Measurements from ENCODE around the gene CDCP2.

Gene CDCP2

GRCh38 chr1:54152696-54153095, at the start of gene CDCP2:
CDCP2 (minus strand) TSS chr1:54153000; CDS start chr1:54152922, 78 bp downstream.
- DNase-seq (ENCODE audit: low spot score), result no peak

GRCh38 chr1:54200519-54200997, 47.8 kb upstream of the CDCP2 start:
- DNase-seq (ENCODE audit: low spot score), result no peak

- DNase-seq (ENCODE audit: low spot score), result peak; percentile 93
Observed at GRCh38 chr1:54199765-54200518, 47.1 kb upstream of the CDCP2 start, which contains the start of the genes CYB5RL and MRPL37. CYB5RL (minus strand) TSS chr1:54200030; CDS start chr1:54195616, 4,414 bp downstream. MRPL37 (plus strand) TSS chr1:54200167; CDS start chr1:54200244, 77 bp downstream.

GRCh38 chr1:54199151-54199764, 46.5 kb upstream of the CDCP2 start:
- DNase-seq (ENCODE audit: low spot score), result no peak

- DNase-seq (ENCODE audit: low spot score), result no peak
Observed at GRCh38 chr1:54193453-54193852, 40.7 kb upstream of the CDCP2 start.

- no peak for DNase-seq (ENCODE audit: low spot score)
Observed at GRCh38 chr1:54191525-54191924, 38.7 kb upstream of the CDCP2 start.

- DNase-seq (ENCODE audit: low spot score), result no peak
Observed at GRCh38 chr1:54190526-54190925, 37.7 kb upstream of the CDCP2 start.

GRCh38 chr1:54188291-54188690, 35.5 kb upstream of the CDCP2 start:
- no peak for DNase-seq (ENCODE audit: low spot score)

- no peak for DNase-seq (ENCODE audit: low spot score)
Observed at GRCh38 chr1:54186056-54186455, 33.3 kb upstream of the CDCP2 start.

GRCh38 chr1:54180701-54181360, 28.0 kb upstream of the CDCP2 start:
- no peak for DNase-seq (ENCODE audit: low spot score)

GRCh38 chr1:54178296-54179070, 25.7 kb upstream of the CDCP2 start:
- no peak for DNase-seq (ENCODE audit: low spot score)

- no peak for DNase-seq (ENCODE audit: low spot score)
Observed at GRCh38 chr1:54177726-54178125, 24.9 kb upstream of the CDCP2 start.

- no peak for DNase-seq (ENCODE audit: low spot score)
Observed at GRCh38 chr1:54176621-54177327, 24.0 kb upstream of the CDCP2 start.

GRCh38 chr1:54174106-54174505, 21.3 kb upstream of the CDCP2 start:
- DNase-seq (ENCODE audit: low spot score), result no peak

GRCh38 chr1:54173681-54174080, 20.9 kb upstream of the CDCP2 start:
- DNase-seq (ENCODE audit: low spot score), result no peak

GRCh38 chr1:54172614-54173599, 20.1 kb upstream of the CDCP2 start:
- no peak for DNase-seq (ENCODE audit: low spot score)

- DNase-seq (ENCODE audit: low spot score), result no peak
Observed at GRCh38 chr1:54171606-54172005, 18.8 kb upstream of the CDCP2 start.

- no peak for DNase-seq (ENCODE audit: low spot score)
Observed at GRCh38 chr1:54171016-54171415, 18.2 kb upstream of the CDCP2 start.

GRCh38 chr1:54169068-54169467, 16.3 kb upstream of the CDCP2 start:
- no peak for DNase-seq (ENCODE audit: low spot score)
